Activated B cell treated with CpG ODN at 0.5 μM for 24 hours (primary cell): Measurements from ENCODE around the gene RMDN3. TPM values are rescaled to one million over a fixed set of nuclear protein-coding genes. Genes with fewer than 3 reads are reported as not detected.

ENCODE experiments used
- ATAC-seq: fragments of 200-7000 bp; cut with Tn5 transposase; one replicate; pipeline ENCODE4 v1.10.0; 2021; ENCODE audit warnings: low read depth, mild to moderate bottlenecking, moderate library complexity
- CTCF ChIA-PET: fragments of 350-600 bp; sonication (Branson Sonifier 250); formaldehyde crosslinking; loops from one replicate; lab custom pipeline; 2021; ENCODE audit warnings: antibody characterized with exemption; lab: Charles Lee
- POLR2A ChIA-PET: fragments of 350-600 bp; sonication (Branson Sonifier 250); formaldehyde crosslinking; loops from one replicate; lab custom pipeline; 2021; ENCODE audit warnings: antibody characterized with exemption; lab: Charles Lee
- DNase-seq: peaks from one replicate; pipeline ENCODE4 v3.0.0; 2022
- H3K27ac Mint-ChIP-seq: one replicate; pipeline ENCODE4 v1.8.0; 2020; ENCODE audit warnings: mixed read lengths
- H3K27me3 Mint-ChIP-seq: one replicate; pipeline ENCODE4 v1.8.0; 2021; ENCODE audit warnings: mixed read lengths
- H3K36me3 Mint-ChIP-seq: one replicate; pipeline ENCODE4 v1.8.0; 2021; ENCODE audit warnings: low read depth, mixed read lengths
- H3K4me1 Mint-ChIP-seq: one replicate; pipeline ENCODE4 v1.8.0; 2021; ENCODE audit warnings: mixed read lengths
- H3K4me3 Mint-ChIP-seq: one replicate; pipeline ENCODE4 v1.8.0; 2020; ENCODE audit warnings: mild to moderate bottlenecking, mixed read lengths
- H3K9me3 Mint-ChIP-seq: one replicate; pipeline ENCODE4 v1.8.0; 2020; ENCODE audit warnings: mixed read lengths
- intact Hi-C: fragments of 100-400 bp; cut with micrococcal nuclease; formaldehyde crosslinking; loops from one replicate; pipeline ENCODE4 v1.15.1; 2024
- total RNA-seq: library from RNA; stranded (reverse); gene quantifications from 2 replicates; pipeline ENCODE4 v1.2.3, GENCODE V29; 2022
- TF ChIP-seq, protein P1 (sequence below): fragments of 200-600 bp; IDR thresholded peaks from one replicate; pipeline ENCODE4 v1.8.0; 2022; ENCODE audit warnings: antibody characterized with exemption, mild to moderate bottlenecking

RMDN3 gene
- total RNA-seq, 1 donor from 2014 or later, result 25.6 TPM

DNA sequence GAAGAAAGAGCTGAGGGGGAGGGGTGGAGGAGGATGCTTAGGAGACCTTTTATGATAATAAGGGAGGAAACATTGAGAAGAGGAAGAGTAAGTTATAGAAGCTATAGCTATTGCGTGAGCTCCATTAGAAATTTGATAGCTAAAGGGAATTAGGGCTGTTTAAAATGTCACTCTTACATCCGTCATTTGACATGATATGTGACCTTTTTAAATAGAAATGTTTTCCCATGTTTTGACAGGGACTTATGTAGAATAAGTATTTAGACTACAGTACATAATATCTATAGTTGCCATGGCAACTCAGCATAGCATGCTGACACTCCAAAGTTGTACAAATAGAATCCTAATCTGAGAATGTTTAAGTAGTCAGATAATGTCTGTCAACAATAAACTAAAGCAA lies 40.9 kb downstream of the RMDN3 start:
- CTCF ChIA-PET, result interaction anchor here (1.3 kb wide), 1 partner anchor 117 kb away, joined by 3 read pairs; no protein-coding TSS in a partner anchor
- intact Hi-C loops, result no loop called here
- Mint-ChIP-seq H3K4me3 (no peak overlapping the region), H3K27ac (no peak overlapping the region), H3K4me1 (no peaks in the 10 kb centered on the region), H3K9me3 (no peaks in the 10 kb centered on the region), H3K36me3 (no peaks in the 10 kb centered on the region), H3K27me3 (no peaks in the 10 kb centered on the region)
- ATAC-seq (no peak), DNase-seq (no peak)
- POLR2A ChIA-PET, result no interaction called here
- TF ChIP-seq, protein P1, sequence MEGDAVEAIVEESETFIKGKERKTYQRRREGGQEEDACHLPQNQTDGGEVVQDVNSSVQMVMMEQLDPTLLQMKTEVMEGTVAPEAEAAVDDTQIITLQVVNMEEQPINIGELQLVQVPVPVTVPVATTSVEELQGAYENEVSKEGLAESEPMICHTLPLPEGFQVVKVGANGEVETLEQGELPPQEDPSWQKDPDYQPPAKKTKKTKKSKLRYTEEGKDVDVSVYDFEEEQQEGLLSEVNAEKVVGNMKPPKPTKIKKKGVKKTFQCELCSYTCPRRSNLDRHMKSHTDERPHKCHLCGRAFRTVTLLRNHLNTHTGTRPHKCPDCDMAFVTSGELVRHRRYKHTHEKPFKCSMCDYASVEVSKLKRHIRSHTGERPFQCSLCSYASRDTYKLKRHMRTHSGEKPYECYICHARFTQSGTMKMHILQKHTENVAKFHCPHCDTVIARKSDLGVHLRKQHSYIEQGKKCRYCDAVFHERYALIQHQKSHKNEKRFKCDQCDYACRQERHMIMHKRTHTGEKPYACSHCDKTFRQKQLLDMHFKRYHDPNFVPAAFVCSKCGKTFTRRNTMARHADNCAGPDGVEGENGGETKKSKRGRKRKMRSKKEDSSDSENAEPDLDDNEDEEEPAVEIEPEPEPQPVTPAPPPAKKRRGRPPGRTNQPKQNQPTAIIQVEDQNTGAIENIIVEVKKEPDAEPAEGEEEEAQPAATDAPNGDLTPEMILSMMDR, result no peak

DNA sequence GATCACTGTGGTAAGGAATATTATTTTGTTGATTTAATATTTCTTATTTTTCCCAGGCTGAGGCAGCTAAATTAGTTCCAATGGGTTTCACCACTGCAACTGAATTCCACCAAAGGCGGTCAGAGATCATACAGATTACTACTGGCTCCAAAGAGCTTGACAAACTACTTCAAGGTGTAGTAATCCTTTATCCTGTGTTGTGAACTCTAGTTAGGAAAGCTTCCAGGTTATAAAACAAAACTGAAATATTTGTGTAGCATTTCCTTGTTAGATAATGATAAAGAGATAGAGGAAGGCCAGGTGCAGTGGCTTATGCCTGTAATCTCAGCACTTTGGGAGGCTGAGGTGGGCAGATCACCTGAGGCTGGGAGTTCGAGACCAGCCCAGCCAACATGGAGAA lies 48.9 kb downstream of the RMDN3 start:
- Mint-ChIP-seq H3K4me1 (no peaks in the 10 kb centered on the region), H3K27me3 (no peaks in the 10 kb centered on the region), H3K27ac (no peak overlapping the region), H3K36me3 (no peaks in the 10 kb centered on the region), H3K4me3 (no peak overlapping the region), H3K9me3 (no peaks in the 10 kb centered on the region)
- ChIA-PET CTCF (no interaction called here), POLR2A (interaction anchor here (1.1 kb wide), 1 partner anchor 11 kb away, joined by 8 read pairs; the partner anchor contains the start of gene RAD51)
- ATAC-seq (no peak), DNase-seq (no peak)
- TF ChIP-seq, protein P1, result no peak
- intact Hi-C loops, result no loop called here

- H3K4me1 Mint-ChIP-seq, result no peaks in the 10 kb centered on the region
Measured at GRCh38 chr15:40702077-40702476, 53.0 kb downstream of the RMDN3 start.

DNA sequence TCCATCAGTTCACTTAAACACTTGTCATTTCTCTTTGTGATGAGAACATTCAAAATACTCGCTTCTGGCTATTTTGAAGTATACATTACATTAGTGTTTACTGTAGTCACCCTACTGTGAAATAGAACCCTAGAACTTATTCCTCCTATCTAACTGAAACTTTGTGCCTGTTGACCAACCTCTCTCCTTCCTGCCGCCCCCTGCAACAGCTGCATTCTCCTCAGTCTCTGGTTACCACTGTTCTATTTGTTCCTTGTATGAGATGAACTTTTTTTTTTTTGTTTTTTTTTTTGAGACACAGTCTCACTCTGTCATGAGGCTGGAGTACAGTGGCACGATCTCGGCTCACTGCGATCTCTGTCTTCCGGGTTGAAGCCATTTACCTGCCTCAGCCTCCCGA lies 57.1 kb downstream of the RMDN3 start:
- DNase-seq, result no peak
- H3K36me3 Mint-ChIP-seq, result peaks cover 9% of the 10 kb centered on the region
- H3K4me3 Mint-ChIP-seq, result no peak overlapping the region
- H3K4me1 Mint-ChIP-seq, result peaks cover 23% of the 10 kb centered on the region
- TF ChIP-seq, protein P1, result no peak
- no peak for ATAC-seq
- H3K9me3 Mint-ChIP-seq, result no peaks in the 10 kb centered on the region
- intact Hi-C loops, result no loop called here
- no peak overlapping the region for H3K27ac Mint-ChIP-seq
- H3K27me3 Mint-ChIP-seq, result no peaks in the 10 kb centered on the region
- CTCF ChIA-PET, result no interaction called here
- POLR2A ChIA-PET, result no interaction called here

More at GRCh38 chr15:40702077-40702476, 53.0 kb downstream of the RMDN3 start:
- POLR2A ChIA-PET, result no interaction called here
- intact Hi-C loops, result loop anchor here (1.0 kb wide), 1 partner anchor 80 kb away; no protein-coding TSS in a partner anchor
- no peak overlapping the region for H3K4me3 Mint-ChIP-seq
- DNase-seq (no peak), ATAC-seq (no peak)
- H3K9me3 Mint-ChIP-seq, result no peaks in the 10 kb centered on the region
- H3K27ac Mint-ChIP-seq, result no peak overlapping the region
- no peaks in the 10 kb centered on the region for H3K36me3 Mint-ChIP-seq
- CTCF ChIA-PET, result no interaction called here
- H3K27me3 Mint-ChIP-seq, result no peaks in the 10 kb centered on the region
- TF ChIP-seq, protein P1, result no peak

DNA sequence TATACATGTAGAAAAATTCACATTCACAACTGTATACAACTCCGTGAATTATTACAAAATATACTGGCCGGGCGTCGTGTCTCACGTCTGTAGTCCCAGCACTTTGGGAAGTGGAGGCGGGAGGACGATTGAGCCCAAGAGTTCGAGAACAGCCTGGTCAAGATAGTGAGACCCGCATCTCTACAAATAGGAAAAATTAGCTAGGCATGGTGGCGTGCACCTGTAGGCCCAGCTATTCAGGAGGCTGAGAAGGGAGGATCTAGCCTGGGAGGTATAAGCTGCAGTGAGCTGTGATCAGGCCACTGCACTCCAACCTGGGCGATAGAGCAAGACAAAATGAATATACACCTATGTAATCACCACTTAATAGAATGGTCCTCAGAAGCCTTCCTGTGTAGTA lies 58.8 kb downstream of the RMDN3 start:
- intact Hi-C loops, result no loop called here
- POLR2A ChIA-PET, result interaction anchor here (3.7 kb wide), 1 partner anchor 73 kb away, joined by 49 read pairs; the partner anchor contains the start of gene C15orf62
- peaks cover 16% of the 10 kb centered on the region for H3K36me3 Mint-ChIP-seq
- DNase-seq (no peak), ATAC-seq (no peak)
- TF ChIP-seq, protein P1, result no peak
- CTCF ChIA-PET, result no interaction called here
- no peak overlapping the region for H3K27ac Mint-ChIP-seq
- no peaks in the 10 kb centered on the region for H3K27me3 Mint-ChIP-seq
- no peaks in the 10 kb centered on the region for H3K9me3 Mint-ChIP-seq
- peaks cover 25% of the 10 kb centered on the region for H3K4me1 Mint-ChIP-seq
- H3K4me3 Mint-ChIP-seq, result peak overlapping the region; percentile 99
